Muscle of arm (tissue), 12 donors: ENCODE results near the gene BNC2. TPM values are rescaled to one million over a fixed set of nuclear protein-coding genes. Genes with fewer than 3 reads are reported as not detected.

Experiments
- DNase-seq: peaks from one replicate; pipeline ENCODE4 v3.0.0-alpha.2; 2013
- polyA plus RNA-seq, 12 donors: library from polyadenylated mRNA; unstranded; fragments of 120-200 nt; gene quantifications; one replicate each; pipeline ENCODE4 v1.2.1, GENCODE V29; 2013; ENCODE audit not compliant: insufficient read length in 12 of 12

BNC2 gene
- polyA plus RNA-seq, 12 donors, result 4.5 to 19.4 (median 6.8) TPM; not detected in 1

GRCh38 chr9:16639644-16640043, 230.8 kb downstream of the BNC2 start:
- no peak for DNase-seq

- DNase-seq, result no peak
Measured at GRCh38 chr9:16637911-16638310, 232.6 kb downstream of the BNC2 start.

GRCh38 chr9:16637218-16637617, 233.3 kb downstream of the BNC2 start:
- DNase-seq, result no peak

GRCh38 chr9:16633794-16634193, 236.7 kb downstream of the BNC2 start:
- DNase-seq, result no peak

GRCh38 chr9:16628413-16628812, 242.1 kb downstream of the BNC2 start:
- DNase-seq, result no peak

- peak; percentile 85 for DNase-seq
Measured at GRCh38 chr9:16627967-16628366, 242.5 kb downstream of the BNC2 start.

- no peak for DNase-seq
Measured at GRCh38 chr9:16627521-16627920, 242.9 kb downstream of the BNC2 start.

- DNase-seq, result no peak
Measured at GRCh38 chr9:16626577-16627130, 243.8 kb downstream of the BNC2 start.

- DNase-seq, result no peak
Measured at GRCh38 chr9:16625811-16626210, 244.7 kb downstream of the BNC2 start.

- DNase-seq, result no peak
Measured at GRCh38 chr9:16625161-16625631, 245.3 kb downstream of the BNC2 start.

GRCh38 chr9:16624744-16625117, 245.7 kb downstream of the BNC2 start:
- no peak for DNase-seq

- DNase-seq, result no peak
Measured at GRCh38 chr9:16623989-16624743, 246.3 kb downstream of the BNC2 start.

GRCh38 chr9:16622541-16622940, 247.9 kb downstream of the BNC2 start:
- no peak for DNase-seq

- no peak for DNase-seq
Measured at GRCh38 chr9:16619914-16620520, 250.5 kb downstream of the BNC2 start.

GRCh38 chr9:16619402-16619801, 251.1 kb downstream of the BNC2 start:
- DNase-seq, result no peak

- DNase-seq, result no peak
Measured at GRCh38 chr9:16618524-16618923, 251.9 kb downstream of the BNC2 start.

- no peak for DNase-seq
Measured at GRCh38 chr9:16616686-16617085, 253.8 kb downstream of the BNC2 start.

GRCh38 chr9:16615451-16615850, 255.0 kb downstream of the BNC2 start:
- DNase-seq, result no peak

- DNase-seq, result no peak
Measured at GRCh38 chr9:16613605-16614004, 256.9 kb downstream of the BNC2 start.

- DNase-seq, result no peak
Measured at GRCh38 chr9:16613051-16613450, 257.4 kb downstream of the BNC2 start.

GRCh38 chr9:16612627-16613026, 257.8 kb downstream of the BNC2 start:
- DNase-seq, result no peak

- no peak for DNase-seq
Measured at GRCh38 chr9:16611983-16612382, 258.5 kb downstream of the BNC2 start.

GRCh38 chr9:16611001-16611400, 259.5 kb downstream of the BNC2 start:
- DNase-seq, result no peak
